SU-DHL-6 (cell line): ENCODE results near the gene OR4Q3.
"Not testable (repeated sequence)": the region's sequence is repeated elsewhere in the genome, so short reads cannot be mapped to it uniquely, and the experiment has no call there.

Source experiments
- H2AFZ ChIP-seq: fragments of 200-600 bp; sonication (generic); 2 replicates; pipeline ENCODE4 v1.6.1; 2014; ENCODE audit warnings: low read depth, mild to moderate bottlenecking, moderate library complexity, mixed read lengths, antibody characterized with exemption, low read length; ENCODE audit not compliant: severe bottlenecking
- H3F3A ChIP-seq: fragments of 200-600 bp; shearing (Covaris generic); 2 replicates; pipeline ENCODE4 v1.6.0; 2016; ENCODE audit warnings: antibody characterized with exemption, mild to moderate bottlenecking; ENCODE audit not compliant: insufficient read depth
- H3K27ac ChIP-seq: fragments of 200-600 bp; sonication (generic); 2 replicates; pipeline ENCODE4 v1.5.1; 2016; ENCODE audit warnings: low read depth, mild to moderate bottlenecking, low read length, moderate library complexity, mixed read lengths
- H3K27me3 ChIP-seq: fragments of 200-600 bp; sonication (generic), shearing (Covaris generic); 2 replicates; pipeline ENCODE4 v1.6.0; 2014; ENCODE audit warnings: mild to moderate bottlenecking, low read length
- H3K36me3 ChIP-seq: fragments of 200-600 bp; sonication (generic); 2 replicates; pipeline ENCODE4 v1.6.1; 2014; ENCODE audit warnings: mild to moderate bottlenecking, low read length, mixed read lengths
- H3K4me2 ChIP-seq: fragments of 300-600, 200-600 bp; shearing (Covaris generic), sonication (generic); 2 replicates; pipeline ENCODE4 v1.6.0; 2014; ENCODE audit warnings: low read length, low read depth, mild to moderate bottlenecking; ENCODE audit not compliant: poor library complexity, severe bottlenecking
- H3K4me3 ChIP-seq: fragments of 200-600 bp; sonication (generic); 2 replicates; pipeline ENCODE4 v1.5.1; 2014; ENCODE audit warnings: antibody characterized with exemption, low read length, mild to moderate bottlenecking, mixed read lengths; ENCODE audit not compliant: insufficient read depth, poor library complexity, severe bottlenecking
- H3K79me2 ChIP-seq: fragments of 200-600 bp; sonication (generic); 2 replicates; pipeline ENCODE4 v1.6.1; 2014; ENCODE audit warnings: mild to moderate bottlenecking, low read length, moderate library complexity; ENCODE audit not compliant: insufficient read depth
- H3K9ac ChIP-seq: fragments of 200-600 bp; sonication (generic); 2 replicates; pipeline ENCODE4 v1.7.0; 2014; ENCODE audit warnings: mild to moderate bottlenecking, low read length
- H3K9me2 ChIP-seq: fragments of 200-600 bp; sonication (generic); replicated peaks from 2 replicates; pipeline ENCODE4 v1.6.1; 2014; ENCODE audit warnings: low read length; ENCODE audit not compliant: insufficient read depth
- H3K9me3 ChIP-seq: fragments of 200-600 bp; sonication (generic); 2 replicates; pipeline ENCODE4 v1.6.1; 2014; ENCODE audit warnings: low read length, mixed read lengths; ENCODE audit not compliant: insufficient read depth
- H4K20me1 ChIP-seq: fragments of 200-600 bp; sonication (generic); 2 replicates; pipeline ENCODE4 v1.6.1; 2014; ENCODE audit warnings: low read depth, mild to moderate bottlenecking, antibody characterized with exemption, low read length, moderate library complexity, mixed read lengths
- EZH2phosphoT487 ChIP-seq: fragments of 200-600 bp; sonication (generic), shearing (Covaris generic); conservative IDR thresholded peaks from 2 replicates; pipeline ENCODE4 v1.6.1; 2018; ENCODE audit warnings: mild to moderate bottlenecking, antibody characterized with exemption, low read length, moderate library complexity, mixed read lengths
- TF ChIP-seq, protein P1 (sequence below): fragments of 200-600 bp; sonication (generic); IDR thresholded peaks from one replicate; pipeline ENCODE4 v1.5.1; 2017; ENCODE audit warnings: antibody characterized with exemption, mild to moderate bottlenecking, low read length, moderate library complexity; ENCODE audit not compliant: insufficient read depth, poor library complexity, severe bottlenecking

OR4Q3 gene

DNA sequence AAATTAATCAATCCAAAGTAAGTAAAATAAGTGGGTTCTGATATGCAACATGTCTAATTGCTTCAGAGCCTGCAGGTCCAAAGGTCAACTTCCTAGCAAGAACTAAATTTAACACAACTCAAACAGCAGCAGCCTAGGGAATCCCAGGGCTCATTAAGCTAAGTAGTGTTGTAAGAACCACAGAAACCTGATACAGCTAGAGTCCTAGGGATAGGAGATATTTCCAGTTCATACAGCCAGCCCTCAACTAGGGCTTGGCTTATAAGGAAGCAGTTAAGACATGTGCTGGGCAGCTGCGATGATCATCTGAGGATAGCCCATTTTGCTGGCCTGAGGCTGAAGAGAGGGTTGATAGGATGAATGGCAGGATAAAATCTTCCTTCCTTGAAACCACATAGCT is at the start of gene OR4Q3:
TSS of gene OR4Q3 (plus strand) at position 316 of the 400 bp plus-strand sequence.
- Histone ChIP-seq H2AFZ (no peak within 1 kb of the TSS), H3F3A (no peaks in the 10 kb centered on the region), H3K4me3 (no peak within 1 kb of the TSS), H3K79me2 (no peaks in the 10 kb centered on the region), H3K4me2 (no peak within 1 kb of the TSS), H3K36me3 (no peaks in the 10 kb centered on the region), H3K27ac (no peak within 1 kb of the TSS), H3K9me2 (no peaks in the 10 kb centered on the region), H3K9ac (no peak within 1 kb of the TSS), H3K9me3 (no peaks in the 10 kb centered on the region), H3K27me3 (no peaks in the 10 kb centered on the region), H4K20me1 (no peaks in the 10 kb centered on the region)
- TF ChIP-seq, protein P1, sequence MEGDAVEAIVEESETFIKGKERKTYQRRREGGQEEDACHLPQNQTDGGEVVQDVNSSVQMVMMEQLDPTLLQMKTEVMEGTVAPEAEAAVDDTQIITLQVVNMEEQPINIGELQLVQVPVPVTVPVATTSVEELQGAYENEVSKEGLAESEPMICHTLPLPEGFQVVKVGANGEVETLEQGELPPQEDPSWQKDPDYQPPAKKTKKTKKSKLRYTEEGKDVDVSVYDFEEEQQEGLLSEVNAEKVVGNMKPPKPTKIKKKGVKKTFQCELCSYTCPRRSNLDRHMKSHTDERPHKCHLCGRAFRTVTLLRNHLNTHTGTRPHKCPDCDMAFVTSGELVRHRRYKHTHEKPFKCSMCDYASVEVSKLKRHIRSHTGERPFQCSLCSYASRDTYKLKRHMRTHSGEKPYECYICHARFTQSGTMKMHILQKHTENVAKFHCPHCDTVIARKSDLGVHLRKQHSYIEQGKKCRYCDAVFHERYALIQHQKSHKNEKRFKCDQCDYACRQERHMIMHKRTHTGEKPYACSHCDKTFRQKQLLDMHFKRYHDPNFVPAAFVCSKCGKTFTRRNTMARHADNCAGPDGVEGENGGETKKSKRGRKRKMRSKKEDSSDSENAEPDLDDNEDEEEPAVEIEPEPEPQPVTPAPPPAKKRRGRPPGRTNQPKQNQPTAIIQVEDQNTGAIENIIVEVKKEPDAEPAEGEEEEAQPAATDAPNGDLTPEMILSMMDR, result no peak
- TF ChIP-seq EZH2phosphoT487, result no peak

DNA sequence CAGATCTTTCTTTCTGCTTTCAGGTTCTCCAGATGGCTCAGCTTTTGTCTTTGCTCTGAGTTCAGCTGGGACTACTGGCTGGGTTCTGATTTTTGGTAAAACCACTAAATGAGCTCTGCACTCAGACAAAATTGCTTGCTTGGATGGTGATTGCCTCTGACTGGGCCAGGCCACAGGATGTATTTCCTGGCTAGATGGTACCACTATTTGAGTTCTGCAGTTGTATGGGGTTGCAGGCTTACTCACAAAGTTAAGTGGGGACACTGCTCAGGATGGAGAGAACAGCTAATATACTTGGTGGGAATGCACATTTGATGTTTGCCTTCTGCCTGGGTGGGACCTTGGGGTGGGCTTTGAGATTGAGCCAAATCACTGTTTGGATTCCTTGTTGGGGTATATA is 14.0 kb upstream of the OR4Q3 start:
- Histone ChIP-seq H3K79me2 (no peaks in the 10 kb centered on the region), H3K36me3 (no peaks in the 10 kb centered on the region), H3K9me2 (no peaks in the 10 kb centered on the region), H3F3A (no peaks in the 10 kb centered on the region), H3K4me3 (no peak overlapping the region), H4K20me1 (no peaks in the 10 kb centered on the region), H3K9me3 (no peaks in the 10 kb centered on the region), H3K4me2 (no peak overlapping the region), H3K27me3 (no peaks in the 10 kb centered on the region), H2AFZ (no peak overlapping the region), H3K9ac (no peak overlapping the region), H3K27ac (no peak overlapping the region)
- no peak for TF ChIP-seq EZH2phosphoT487

DNA sequence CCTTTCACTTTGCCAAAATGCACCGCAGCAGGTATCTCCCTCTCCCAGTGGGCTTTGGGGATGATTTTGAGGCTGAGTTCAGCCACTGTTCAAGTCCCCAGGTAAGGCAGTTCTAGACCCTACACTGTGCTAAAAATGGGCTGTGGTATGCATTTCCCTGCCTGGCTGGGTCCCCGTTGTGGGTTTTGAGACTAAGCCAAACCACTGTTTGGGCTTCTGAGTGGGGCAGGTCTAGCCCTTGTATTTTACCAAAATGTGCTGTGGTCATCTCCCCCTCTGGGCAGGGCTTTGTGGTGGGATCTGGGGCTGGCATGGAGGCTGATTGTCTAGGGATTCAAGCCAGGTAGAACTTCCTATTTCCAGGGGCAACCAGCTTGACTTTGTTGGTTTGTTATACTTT is 13.6 kb upstream of the OR4Q3 start:
- Histone ChIP-seq H3K9ac (no peak overlapping the region), H3K4me2 (no peak overlapping the region), H3K27me3 (no peaks in the 10 kb centered on the region), H3K9me3 (no peaks in the 10 kb centered on the region), H3F3A (no peaks in the 10 kb centered on the region), H3K36me3 (no peaks in the 10 kb centered on the region), H2AFZ (no peak overlapping the region), H3K27ac (no peak overlapping the region), H3K9me2 (no peaks in the 10 kb centered on the region), H3K79me2 (no peaks in the 10 kb centered on the region), H3K4me3 (no peak overlapping the region), H4K20me1 (no peaks in the 10 kb centered on the region)
- no peak for TF ChIP-seq EZH2phosphoT487
- TF ChIP-seq, protein P1, result no peak

DNA sequence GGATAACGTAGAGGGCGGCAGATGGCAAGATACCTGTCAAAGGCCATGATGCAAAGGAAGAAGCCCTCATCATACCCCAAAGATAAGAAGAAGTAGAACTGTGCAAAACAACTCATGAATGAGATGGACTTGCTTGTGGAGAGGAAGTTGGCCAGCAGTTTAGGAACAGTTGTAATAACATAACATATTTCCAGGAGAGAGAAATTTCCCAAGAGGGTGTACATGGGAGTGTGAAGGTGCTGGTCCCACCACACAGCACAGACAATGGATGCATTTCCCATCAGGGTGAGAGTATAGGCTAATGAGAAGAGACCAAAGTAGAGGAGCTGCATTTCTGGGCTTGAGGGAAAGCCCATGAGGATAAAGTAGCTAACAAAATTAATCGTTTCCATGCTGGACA is 9.5 kb upstream of the OR4Q3 start:
- H3K27me3 ChIP-seq, H3K9me3 ChIP-seq, H3K27ac ChIP-seq, H2AFZ ChIP-seq, H3K4me2 ChIP-seq, H3K79me2 ChIP-seq, H3F3A ChIP-seq, H3K36me3 ChIP-seq, H3K9me2 ChIP-seq, H3K4me3 ChIP-seq, H4K20me1 ChIP-seq, H3K9ac ChIP-seq: not testable (repeated sequence)

DNA sequence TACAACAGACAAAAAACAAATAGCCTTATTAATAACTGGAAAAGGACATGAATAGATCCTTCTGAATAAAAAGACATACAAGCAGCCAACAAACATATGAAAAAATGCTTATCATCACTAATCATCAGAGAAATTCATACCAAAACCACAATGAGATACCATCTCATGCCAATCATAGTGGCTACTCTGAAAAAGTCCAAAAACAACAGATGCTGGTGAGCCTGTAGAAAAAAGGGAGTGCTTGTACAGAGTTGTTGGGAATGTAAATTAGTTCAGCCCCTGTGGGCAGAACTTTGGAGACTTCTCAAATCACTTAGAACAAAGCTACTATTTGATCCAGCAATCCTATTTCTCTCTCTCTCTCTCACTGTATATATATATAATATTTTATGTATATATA is 8.9 kb downstream of the OR4Q3 start:
- H3K36me3 ChIP-seq, H3K9me2 ChIP-seq, H4K20me1 ChIP-seq, H3K4me3 ChIP-seq, H3K27ac ChIP-seq, H3K4me2 ChIP-seq, H3F3A ChIP-seq, H3K9ac ChIP-seq, H3K79me2 ChIP-seq, H3K27me3 ChIP-seq, H2AFZ ChIP-seq, H3K9me3 ChIP-seq: not testable (repeated sequence)
